Activated CD4-positive, CD25-positive, alpha-beta regulatory T cell treated with anti-CD3 and anti-CD28 coated beads, Interleukin-2, amount 50 U/mL, for 24 hours (primary cell): ENCODE measurements around the gene ATG7.
"Not testable (repeated sequence)": the region's sequence is repeated elsewhere in the genome, so short reads cannot be mapped to it uniquely, and the experiment has no call there.

ENCODE experiments used
- ATAC-seq, 2 donors: fragments of 150-1000 bp; cut with Tn5 transposase; one replicate each; pipeline ENCODE4 v1.10.0; 2021; ENCODE audit warnings: mild to moderate bottlenecking in 1 of 2, moderate library complexity in 1 of 2

The ATG7 gene

DNA sequence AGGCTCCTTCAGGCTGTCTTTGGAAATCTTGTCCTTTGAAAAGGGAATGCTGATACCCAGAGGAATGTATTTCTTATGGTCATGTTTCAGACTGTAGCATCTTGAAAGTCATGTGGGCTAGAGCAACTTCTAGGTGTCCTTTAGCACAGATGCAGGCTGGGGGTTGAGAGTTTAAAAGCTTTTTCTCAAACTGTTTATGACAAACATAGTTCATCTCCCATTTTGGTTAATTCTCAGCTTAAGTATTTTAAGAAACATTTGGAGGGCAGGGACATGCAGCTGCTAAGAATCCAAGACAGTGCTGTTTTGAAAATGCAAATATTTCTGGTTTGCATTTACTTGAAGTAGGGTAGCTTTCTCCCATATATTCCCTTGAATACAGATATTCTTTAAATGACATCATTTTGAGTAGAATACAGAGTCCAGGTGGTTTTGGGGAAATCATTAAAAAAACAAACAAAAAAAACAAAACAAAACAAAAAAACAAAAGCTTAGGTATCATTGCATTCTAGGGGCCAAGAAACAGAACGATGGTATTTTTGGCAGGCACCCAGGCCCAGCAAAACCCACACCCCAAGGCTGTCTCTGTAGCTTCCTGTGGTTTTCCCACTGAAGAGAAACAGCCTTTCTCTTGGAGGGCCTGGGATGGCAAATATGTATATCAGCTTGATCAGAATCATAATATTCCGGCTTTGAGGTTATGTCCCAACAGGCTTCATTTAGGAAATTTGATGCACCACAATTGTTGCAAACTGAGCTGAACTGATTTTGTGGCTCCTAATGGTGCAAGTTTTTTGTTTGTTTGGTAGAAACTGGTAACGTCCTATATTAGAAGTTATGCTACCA lies 120.0 kb downstream of the ATG7 start:
- ATAC-seq, result no peak

DNA sequence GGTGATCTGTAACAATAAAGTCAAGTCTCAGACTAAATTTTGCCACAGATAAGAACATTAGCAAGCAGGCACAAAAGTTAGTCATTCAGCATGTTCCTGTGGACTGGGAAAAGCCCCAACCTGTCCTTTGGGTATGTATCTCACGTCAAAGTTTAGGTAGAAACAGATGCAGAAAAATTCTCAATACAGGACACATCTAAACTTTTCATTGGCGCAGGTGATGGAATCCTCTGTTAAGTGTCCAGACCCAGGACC lies 120.6 kb downstream of the ATG7 start:
- no peak for ATAC-seq

DNA sequence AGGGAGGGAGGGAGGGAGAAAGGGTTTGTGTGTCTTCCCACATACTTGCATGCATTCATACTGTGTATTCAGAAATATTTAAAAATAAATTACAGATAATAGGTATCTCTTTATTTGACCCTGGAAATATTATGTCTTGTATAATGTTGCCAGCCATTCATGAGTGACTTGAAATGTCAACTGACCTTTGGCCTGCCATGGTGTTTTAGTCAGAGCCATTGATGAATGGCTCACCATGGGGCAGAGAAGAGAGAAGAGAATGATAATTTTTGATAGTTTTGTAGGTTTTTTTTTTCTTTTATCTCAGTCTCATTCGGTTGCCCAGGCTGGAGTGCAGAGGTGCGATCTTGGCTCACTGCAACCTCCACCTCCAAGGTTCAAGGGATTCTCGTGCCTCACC lies 121.2 kb downstream of the ATG7 start:
- no peak for ATAC-seq

DNA sequence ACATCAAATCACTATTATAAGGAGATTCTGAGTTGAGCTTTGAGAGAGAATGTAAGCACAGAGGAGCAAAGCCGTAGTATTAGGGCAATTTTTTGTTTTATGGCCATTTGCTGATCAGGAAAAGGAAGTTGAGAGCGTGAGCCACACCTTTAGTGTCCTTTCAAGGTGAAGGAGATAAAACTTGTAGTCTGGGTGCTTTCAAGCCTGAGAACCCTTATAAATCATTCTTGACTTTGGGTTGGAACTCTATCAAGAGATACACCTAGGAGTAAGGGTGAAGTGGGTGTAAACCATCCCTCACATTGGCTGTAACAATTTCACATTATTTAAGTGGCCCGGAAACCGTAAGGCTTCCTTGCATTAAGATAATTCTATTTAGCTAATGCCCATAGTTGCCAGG lies 122.2 kb downstream of the ATG7 start:
- ATAC-seq, result no peak

DNA sequence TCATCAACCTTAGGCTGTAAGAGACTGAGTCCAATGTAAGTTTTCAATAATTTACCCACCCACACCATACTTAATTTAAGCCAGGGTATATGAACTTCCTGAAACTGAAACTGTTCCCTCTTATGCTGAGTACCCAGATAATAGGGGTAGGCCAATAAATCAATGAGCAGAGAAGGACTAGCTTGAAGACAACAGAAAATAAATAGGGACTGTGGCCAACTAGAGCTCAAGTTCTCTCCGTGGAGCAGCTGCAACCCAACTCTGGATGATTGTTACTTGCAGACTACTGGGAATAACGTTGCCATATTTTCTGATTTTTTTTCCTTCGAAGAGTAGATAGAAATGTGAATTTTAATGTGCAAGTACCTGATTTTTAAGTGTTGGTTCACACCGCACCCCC lies 128.0 kb downstream of the ATG7 start:
- no peak for ATAC-seq

DNA sequence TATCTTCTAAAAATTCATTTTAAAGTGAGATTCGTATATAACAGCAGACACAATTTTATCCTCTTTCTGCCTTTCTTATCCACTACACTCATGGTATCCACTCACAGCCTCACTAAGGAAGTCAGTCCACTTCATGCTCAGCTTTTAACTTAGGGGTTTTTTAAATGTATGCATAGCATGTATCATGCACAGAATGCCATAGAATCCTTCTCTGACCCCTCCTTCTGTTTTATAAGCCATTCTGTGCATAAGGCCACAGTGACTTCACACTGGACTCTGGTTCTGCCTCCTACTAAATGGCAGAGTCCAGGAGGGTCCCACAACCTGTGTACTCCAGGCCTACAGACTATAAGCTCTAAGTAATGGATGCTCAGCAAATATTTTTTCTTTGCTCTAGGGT lies 129.2 kb downstream of the ATG7 start:
- no peak for ATAC-seq

DNA sequence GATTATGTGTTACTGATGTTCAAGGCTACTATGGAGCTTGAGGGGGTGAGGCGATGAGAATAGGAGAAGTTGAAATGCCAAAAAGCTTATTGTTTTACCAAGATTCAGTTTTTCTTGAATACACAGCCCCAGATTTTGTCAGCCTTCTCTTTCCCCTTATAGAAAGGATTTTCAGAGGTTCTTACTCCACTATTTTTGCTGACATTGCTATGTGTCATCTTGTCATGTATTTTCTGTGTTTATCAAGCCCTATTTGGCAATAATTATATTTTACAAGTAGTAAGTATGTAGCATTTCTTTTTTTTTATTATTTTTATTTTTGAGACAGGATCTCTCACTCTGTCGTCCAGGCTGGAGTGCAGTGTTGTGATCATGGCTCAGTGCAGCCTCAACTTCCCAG lies 133.1 kb downstream of the ATG7 start:
- no peak for ATAC-seq

DNA sequence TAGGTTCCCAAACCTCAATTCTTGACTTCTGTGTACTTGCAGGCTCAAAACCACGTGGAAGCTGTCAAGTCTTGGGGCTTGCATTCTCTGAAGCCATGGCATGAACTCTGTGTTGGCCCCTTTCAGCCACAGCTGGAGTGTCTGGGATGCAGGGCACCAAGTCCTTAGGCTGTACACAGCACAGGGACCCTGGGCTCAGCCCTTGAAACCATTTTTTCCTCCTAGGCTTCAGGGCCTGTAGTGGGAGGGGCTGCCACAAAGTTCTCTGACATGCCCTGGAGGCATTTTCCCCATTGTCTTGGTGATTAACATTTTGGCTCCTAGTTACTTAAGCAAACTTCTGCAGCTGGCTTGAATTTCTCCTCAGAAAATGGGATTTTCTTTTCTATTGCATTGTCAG lies 135.4 kb downstream of the ATG7 start:
- no peak for ATAC-seq

DNA sequence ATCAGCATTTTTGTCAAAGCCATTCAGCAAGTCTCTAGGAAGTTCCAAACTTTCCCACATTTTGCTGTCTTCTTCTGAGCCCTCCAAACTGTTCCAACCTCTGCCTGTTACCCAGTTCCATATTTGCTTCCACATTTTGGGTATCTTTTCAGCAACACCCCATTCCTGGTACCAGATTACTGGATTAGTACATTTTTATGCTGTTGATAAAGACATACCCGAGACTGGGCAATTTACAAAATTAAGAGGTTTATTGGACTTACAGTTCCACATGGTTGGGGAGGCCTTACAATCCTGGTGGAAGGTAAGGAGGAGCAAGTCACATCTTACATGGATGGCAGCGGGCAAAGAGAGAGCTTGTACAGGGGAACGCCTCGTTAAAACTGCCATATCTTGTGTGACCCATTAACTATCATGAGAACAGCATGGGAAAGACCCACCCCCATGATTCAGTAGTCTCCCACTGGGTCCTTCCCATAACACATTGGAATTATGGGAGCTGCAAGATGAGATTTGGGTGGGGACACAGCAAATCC lies 136.2 kb downstream of the ATG7 start:
- not testable (repeated sequence) for ATAC-seq

DNA sequence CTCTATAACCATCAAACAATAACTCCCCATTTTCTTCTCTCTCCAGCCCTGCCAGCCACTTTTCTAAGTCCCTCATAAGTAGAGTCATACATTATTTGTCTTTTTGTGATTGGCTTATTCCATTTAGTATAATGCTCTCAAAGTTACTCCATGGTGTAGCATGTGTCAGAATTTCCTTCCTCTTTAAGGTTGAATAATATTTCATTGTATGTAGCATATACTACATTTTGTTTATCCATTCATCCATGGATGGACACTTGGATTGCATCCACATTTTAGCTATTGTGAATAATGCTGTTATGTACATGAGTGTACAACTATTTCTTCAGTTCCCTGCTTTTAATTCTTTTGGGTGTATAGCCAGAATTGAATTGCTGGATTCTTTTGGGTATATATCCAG lies 138.4 kb downstream of the ATG7 start:
- ATAC-seq, result no peak

DNA sequence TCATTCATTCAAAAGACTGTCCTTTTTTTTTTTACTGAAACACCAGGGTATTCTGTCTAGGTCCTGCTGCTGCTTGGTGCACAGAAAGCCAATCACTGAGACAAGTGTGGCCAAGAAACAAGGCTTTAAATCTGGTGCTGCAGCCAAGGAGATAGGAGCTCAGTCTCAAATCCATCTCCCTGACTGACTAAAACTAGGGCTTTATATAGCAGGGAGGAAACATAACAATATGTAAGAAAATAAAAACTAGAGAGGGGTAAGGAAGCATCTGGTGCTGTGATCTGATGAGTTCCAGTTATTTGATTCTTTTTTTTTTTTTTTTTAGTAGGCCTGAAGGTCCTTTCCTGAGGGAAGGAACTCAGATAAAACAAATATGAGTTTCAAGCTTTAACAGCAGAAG lies 139.8 kb downstream of the ATG7 start:
- no peak for ATAC-seq

DNA sequence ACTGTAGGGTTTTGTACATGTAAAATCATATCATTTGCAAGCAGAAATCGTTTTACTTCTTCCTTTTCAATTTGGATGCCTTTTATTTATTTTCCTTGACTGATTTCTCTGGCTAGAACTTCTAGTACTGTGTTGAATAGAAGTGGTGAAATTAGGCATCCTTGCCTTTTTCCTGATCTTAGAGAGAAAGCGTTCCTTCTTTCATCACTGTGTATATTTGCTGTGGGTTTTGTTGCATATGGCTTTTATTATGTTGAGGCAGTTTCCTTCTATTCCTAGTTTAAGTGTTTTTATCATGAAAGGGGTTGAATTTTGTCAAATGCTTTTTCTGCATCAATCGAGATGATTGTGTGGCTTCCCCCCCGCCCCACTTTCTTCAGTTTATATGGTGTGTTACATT lies 140.9 kb downstream of the ATG7 start:
- ATAC-seq, result no peak

DNA sequence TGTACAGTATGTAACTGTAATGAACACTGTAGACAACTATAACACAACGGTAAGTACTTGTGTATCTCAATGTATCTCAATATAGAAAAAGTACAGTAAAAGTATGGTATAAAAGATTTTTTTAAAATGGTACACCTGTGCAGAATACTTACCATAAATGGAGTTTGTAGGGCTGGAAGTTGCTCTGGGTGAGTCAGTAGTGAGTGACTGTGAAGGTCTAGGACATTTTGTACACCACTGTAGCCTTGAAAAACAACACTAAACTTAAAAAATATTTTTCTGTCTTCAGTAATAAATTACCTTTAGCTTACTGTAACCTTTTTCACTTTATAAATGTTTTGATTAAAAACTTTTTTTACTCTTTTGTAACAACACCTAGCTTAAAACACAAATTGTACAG lies 142.9 kb downstream of the ATG7 start:
- no peak for ATAC-seq

DNA sequence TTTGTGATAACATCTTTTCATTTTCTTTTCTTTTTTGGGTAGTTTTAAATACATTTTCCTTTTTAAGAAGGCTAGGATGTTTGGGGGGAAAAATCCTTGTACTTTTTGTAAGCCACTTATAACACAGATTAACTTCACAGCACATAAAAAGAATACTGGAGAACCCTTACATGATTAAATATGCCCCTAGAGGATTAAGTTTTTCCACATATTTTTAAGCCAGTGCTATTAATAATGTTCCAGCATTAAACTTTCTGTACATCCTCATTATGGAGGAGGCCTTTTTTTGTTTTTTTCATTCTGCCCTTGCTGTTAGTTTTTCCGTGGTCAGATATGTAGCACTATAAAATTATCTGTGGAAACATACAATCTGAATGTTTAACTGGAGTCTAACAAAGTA lies 147.9 kb downstream of the ATG7 start:
- no peak for ATAC-seq

DNA sequence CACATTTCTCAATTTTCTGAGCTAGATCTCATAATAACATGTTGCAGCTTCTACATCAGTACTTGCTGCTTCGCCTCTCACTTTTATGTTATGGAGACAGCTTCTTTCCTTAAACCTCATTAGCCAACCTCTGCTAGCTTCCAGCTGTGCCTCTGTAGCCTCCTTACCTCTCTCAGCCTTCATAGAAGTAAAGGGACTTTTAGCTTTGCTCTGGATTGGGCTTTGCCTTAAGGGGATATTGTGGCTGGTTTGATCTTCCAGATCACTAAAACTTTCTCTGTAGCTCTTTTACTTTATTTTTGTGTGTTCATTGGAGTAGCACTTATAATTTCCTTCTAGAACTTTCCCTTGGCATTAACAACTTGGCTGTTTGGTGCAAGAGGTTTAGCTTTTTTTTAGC lies 150.1 kb downstream of the ATG7 start:
- ATAC-seq, result no peak

DNA sequence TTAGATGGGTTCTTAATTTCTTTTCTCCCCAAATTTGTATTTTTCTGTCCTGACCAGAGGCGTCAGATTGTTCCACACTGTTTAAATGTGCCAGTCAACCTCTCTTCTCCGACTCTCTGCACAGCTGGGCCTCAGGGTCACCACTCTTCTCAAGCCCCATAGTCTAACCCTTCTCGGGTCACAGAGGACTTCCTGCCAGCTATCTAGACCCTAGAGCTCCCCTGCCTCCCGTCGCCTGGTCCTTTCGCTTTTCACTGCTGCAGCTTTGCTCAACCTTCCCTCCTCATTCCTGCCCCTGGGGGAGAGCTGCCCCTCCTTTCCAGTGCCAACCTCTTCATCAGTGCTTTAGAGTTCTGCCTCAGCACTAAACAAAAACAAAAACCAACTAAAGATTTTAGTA lies 151.7 kb downstream of the ATG7 start:
- ATAC-seq, result no peak

DNA sequence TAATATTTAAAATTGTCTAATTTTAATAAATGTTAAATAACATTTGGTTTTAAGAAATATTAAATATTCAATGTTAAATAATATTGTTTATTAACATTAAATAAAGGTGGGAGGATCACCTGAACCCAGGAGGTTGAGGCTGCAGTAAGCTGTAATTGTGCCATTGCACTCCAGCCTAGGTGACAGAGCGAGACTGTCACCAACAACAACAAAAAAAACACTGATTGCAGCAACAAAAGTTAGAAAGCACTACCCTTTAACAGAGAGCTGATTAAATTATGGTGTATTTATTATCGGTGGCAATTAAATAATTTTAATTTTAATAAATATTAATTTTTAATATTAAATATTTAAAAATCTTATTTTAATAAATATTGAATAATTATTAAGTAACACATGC lies 152.1 kb downstream of the ATG7 start:
- ATAC-seq, result no peak

DNA sequence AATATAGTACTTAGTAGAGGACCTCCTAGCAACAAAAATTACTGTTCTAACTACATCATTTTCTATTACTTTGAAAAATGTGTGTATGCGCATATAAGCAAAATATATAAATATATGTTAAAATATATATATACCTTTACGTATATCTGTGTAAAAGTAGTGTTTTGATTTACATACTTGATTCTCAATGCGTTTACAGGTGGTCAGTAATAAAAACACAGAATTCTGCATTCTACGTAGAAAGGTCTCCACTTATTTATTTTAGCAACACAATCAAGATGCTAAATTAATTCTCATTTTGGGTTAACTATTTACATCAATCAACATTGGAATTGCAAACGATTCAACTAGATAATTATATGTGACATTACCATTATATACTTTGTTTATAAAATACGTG lies 158.0 kb downstream of the ATG7 start:
- no peak for ATAC-seq

DNA sequence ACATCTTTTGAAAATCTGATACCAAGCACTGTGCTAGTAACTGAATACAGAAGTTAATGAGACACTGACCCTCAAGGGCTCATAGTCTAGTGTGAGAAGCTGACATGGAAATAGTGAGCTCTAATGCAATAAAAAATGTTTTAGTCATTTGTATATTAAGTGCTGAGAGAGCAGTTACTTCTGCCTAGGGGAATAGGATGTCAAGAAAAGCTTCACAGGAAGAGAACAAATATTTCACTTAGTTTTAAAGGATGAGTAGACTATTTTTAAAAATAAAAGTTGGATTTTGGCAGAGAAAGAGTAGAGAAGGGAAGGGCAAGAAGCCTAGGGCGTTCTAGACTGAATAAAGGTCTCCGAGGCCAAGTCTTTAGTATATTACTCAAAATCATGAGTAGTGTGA lies 158.4 kb downstream of the ATG7 start:
- no peak for ATAC-seq

DNA sequence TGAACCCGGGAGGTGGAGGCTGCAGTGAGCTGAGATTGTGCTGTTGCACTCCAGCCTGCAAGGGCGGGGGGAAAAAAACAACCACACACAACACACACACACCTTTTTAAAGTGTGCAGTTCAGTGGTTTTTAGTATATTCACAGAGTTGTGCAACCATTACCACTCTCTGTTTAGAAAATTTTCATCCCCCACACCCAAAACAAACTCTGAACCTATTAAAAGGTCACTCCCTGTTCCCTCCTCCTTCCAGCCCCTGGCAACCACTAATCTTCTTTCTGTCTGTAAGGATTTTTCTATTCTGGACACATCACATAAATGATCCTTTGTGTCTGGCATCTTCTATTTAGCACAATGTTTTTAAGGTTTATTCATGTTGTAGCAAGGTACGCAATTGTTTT lies 159.1 kb downstream of the ATG7 start:
- no peak for ATAC-seq

DNA sequence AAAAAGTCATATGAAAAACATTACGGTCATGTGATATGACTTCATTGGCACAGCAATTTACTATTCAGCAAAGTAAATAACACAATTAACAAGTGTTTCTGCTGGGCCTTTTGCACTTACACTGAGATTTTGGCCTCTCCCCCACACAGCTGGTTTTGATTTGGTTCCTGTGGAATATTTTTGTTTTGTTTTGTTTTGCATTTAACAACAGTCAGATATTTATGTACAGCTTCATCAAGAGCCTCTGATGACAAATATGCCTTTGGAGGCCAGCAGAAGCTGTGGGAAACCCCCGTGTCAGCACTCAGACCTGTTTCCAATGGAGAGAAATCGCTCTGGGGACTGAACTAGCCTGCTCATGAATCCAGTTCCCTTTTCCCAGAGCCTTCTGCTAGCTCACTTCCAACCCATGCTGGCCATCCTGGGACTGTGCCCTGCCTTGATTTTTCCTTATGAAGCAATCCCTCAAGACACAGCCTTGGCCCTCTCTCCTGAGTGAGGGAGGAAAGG lies 161.9 kb downstream of the ATG7 start:
- ATAC-seq, result no peak

DNA sequence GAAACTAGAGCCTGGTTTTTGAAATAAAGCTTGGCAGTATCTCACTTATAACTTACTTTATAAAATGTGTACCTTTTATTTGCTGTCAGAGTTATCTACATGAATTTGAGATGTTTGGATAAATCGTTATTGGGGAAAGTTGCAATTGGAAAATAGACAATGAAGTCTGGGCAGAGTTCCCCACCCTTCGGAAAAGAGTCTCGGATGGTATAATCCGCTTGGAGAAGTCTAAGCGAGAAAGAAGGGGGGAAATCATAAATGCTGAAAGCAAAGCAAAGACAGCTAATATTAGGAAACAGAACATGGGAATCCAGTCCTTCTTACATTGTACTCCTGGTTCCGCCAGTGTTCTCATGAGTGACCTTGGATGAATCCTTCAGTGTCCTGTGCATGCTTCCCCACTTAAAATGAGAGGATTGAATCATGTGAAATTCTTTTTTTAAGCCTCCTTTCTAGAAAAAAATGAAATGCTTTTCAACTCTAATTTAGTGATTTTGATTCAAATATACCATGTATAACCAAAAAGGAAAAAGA lies 162.4 kb downstream of the ATG7 start:
- ATAC-seq, result no peak

DNA sequence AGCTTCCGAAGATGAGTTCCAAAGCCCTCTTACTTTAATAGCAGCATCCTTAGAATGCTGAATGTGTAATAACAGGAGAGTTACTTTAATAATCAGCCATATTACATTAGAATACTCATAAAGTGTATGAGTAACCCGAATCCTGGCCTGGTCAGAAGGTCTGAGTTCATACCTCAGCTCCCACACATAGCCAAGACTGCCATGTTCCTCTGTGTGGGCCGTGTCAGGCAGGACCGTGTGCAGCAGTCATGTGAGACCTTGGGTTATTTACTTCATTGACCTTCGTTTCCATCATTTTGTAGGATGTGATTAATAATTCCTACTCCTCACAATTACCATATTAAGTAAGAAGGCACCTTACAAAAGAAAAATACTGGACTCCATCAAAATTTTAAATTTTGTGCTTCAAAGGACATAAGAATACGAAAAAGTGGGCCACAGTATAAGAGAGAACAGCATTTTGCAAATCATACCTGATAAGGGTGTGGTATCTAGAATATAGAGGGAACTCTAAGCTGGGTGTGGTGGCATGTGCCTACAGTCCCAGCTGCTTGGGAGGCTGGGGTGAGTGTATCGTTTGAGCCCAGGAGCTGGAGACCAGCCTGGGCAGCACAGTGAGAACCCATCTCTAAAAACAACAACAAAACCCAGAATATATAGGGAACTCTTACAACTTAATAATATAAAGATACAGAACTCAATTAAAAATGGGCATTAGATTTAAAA lies 163.4 kb downstream of the ATG7 start:
- ATAC-seq, result no peak

DNA sequence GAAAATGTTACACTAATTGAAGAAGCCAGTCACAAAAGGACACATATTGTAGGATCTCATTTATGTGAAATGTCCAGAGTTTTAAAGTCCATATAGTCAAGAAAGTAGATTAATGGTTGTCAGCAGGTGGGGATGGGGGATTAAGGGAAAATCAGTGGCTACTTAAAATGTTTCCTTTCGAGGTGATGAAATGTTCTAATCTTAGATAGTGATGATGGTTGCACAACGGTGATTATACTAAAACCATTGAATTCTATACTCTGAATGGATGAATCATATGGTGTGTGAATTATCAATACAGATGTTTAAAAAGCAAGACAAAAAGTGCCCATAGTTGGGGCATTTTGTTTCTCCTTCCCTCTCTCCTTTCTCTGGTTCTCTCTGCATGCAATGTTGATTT lies 164.6 kb downstream of the ATG7 start:
- ATAC-seq, result no peak
